Small intestine (tissue), 7 donors: ENCODE measurements around the gene ABCA4. TPM values are rescaled to one million over a fixed set of nuclear protein-coding genes. Genes with fewer than 3 reads are reported as not detected.

Experiments
- DNase-seq, 2 donors: peaks; one replicate each; pipeline versions ENCODE4 v3.0.0 to v3.0.0-alpha.2; 2013
- FAIRE-seq: peaks from 2 replicates; lab custom pipeline; 2012; peaks lifted over from hg19 to GRCh38; lab: Jason Lieb, UNC
- H3K27ac ChIP-seq, 3 donors: one replicate each; pipeline ENCODE4 v1.5.1; 2013; ENCODE audit warnings: low read length in 2 of 3, mild to moderate bottlenecking in 2 of 3, control low read depth in 1 of 3, inconsistent platforms in 1 of 3, low read depth in 1 of 3, moderate library complexity in 1 of 3
- H3K27me3 ChIP-seq, 3 donors: one replicate each; pipeline ENCODE4 v1.6.1; 2013; ENCODE audit warnings: low read length in 3 of 3, inconsistent platforms in 1 of 3; ENCODE audit not compliant: control insufficient read depth in 3 of 3, insufficient read depth in 3 of 3
- H3K36me3 ChIP-seq, 3 donors: one replicate each; pipeline ENCODE4 v1.6.1; 2013; ENCODE audit warnings: low read length in 3 of 3, inconsistent platforms in 1 of 3, low read depth in 1 of 3, mild to moderate bottlenecking in 1 of 3, moderate library complexity in 1 of 3; ENCODE audit not compliant: control insufficient read depth in 3 of 3, insufficient read depth in 2 of 3
- H3K4me1 ChIP-seq, 3 donors: one replicate each; pipeline ENCODE4 v1.6.1; 2013; ENCODE audit warnings: low read length in 2 of 3, inconsistent platforms in 1 of 3, low read depth in 1 of 3, mild to moderate bottlenecking in 1 of 3, moderate library complexity in 1 of 3; ENCODE audit not compliant: control insufficient read depth in 3 of 3, insufficient read depth in 2 of 3
- H3K4me3 ChIP-seq, 3 donors: one replicate each; pipeline ENCODE4 v1.5.1; 2013; ENCODE audit warnings: low read length in 3 of 3, control low read depth in 1 of 3, inconsistent platforms in 1 of 3, low read depth in 1 of 3, mild to moderate bottlenecking in 1 of 3, moderate library complexity in 1 of 3
- H3K9me3 ChIP-seq, 2 donors: one replicate each; pipeline ENCODE4 v1.6.1; 2013; ENCODE audit warnings: low read depth in 1 of 2, low read length in 1 of 2; ENCODE audit not compliant: control insufficient read depth in 2 of 2, insufficient read depth in 1 of 2
- whole genome bisulfite sequencing, 3 donors: extraction: QIAGEN DNeasy Blood & Tissue Kit; methylation state at CpG; one replicate each; pipeline ENCODE4 v1.1.7; 2013; 5-methylcytosine and 5-hydroxymethylcytosine counted together
- polyA plus RNA-seq, 4 donors: library from polyadenylated mRNA; stranded (reverse) in 3 of 4; unstranded in 1 of 4; fragments of 200-250 nt in 3 of 4; fragments of 120-200 nt in 1 of 4; gene quantifications; one replicate each; pipeline versions ENCODE4 v1.2.1 to v1.2.3, GENCODE V29; 2013
- donor health status: healthy with polysubstance abuse.
- donor health status: control.
- donor health status: control.
- donor health status: Bipolar disorder and iron deficiency.
- donor health status: healthy.

ABCA4 gene
- polyA plus RNA-seq, 4 donors, result 2.4 to 4.3 (median 3.8) TPM

- H3K27me3 ChIP-seq, result no peaks in the 10 kb centered on the region
- FAIRE-seq, result no peak
Observed at GRCh38 chr1:93972341-93972740, 148.6 kb downstream of the ABCA4 start.

GRCh38 chr1:93969887-93970286 is 151.1 kb downstream of the ABCA4 start:
- H3K4me3 ChIP-seq, result no peak overlapping the region
- no peak for FAIRE-seq
- DNase-seq, result no peak
- H3K9me3 ChIP-seq, result no peaks in the 10 kb centered on the region
- H3K36me3 ChIP-seq, result no peaks in the 10 kb centered on the region
- no peaks in the 10 kb centered on the region for H3K27me3 ChIP-seq
- no peak overlapping the region for H3K27ac ChIP-seq
- 81 to 87% (median 84%) methylated on average over 3 of the region's 3 CpGs for WGBS, 3 donors
- H3K4me1 ChIP-seq, result no peaks in the 10 kb centered on the region

More at GRCh38 chr1:93972341-93972740, 148.6 kb downstream of the ABCA4 start:
- no peak overlapping the region for H3K27ac ChIP-seq
- no peak for DNase-seq
- H3K36me3 ChIP-seq, result no peaks in the 10 kb centered on the region
- H3K4me3 ChIP-seq, result no peak overlapping the region
- no peaks in the 10 kb centered on the region for H3K9me3 ChIP-seq
- peaks cover 0 to 6% (median 0%) of the 10 kb centered on the region in 3 donors for H3K4me1 ChIP-seq
- WGBS, 3 donors, result 64 to 84% (median 80%) methylated on average over 2 of the region's 2 CpGs

- DNase-seq (no peak), FAIRE-seq (no peak)
- 73 to 84% (median 77%) methylated on average over 2 of the region's 2 CpGs for WGBS, 3 donors
- Histone ChIP-seq H3K4me3 (no peak overlapping the region), H3K36me3 (no peaks in the 10 kb centered on the region), H3K9me3 (no peaks in the 10 kb centered on the region), H3K4me1 (no peaks in the 10 kb centered on the region), H3K27me3 (no peaks in the 10 kb centered on the region), H3K27ac (no peak overlapping the region)
Observed at GRCh38 chr1:93969371-93969770, 151.6 kb downstream of the ABCA4 start.

- DNase-seq (no peak), FAIRE-seq (no peak)
- WGBS, 3 donors, result 79 to 95% (median 93%) methylated on average over 3 of the region's 3 CpGs
- no peak overlapping the region for H3K27ac ChIP-seq
- no peaks in the 10 kb centered on the region for H3K36me3 ChIP-seq
- H3K4me1 ChIP-seq, result peaks cover 0 to 6% (median 0%) of the 10 kb centered on the region in 3 donors
- H3K4me3 ChIP-seq, result no peak overlapping the region
- no peaks in the 10 kb centered on the region for H3K9me3 ChIP-seq
- no peaks in the 10 kb centered on the region for H3K27me3 ChIP-seq
Observed at GRCh38 chr1:93967306-93967705, 153.6 kb downstream of the ABCA4 start.

- no peaks in the 10 kb centered on the region for H3K36me3 ChIP-seq
- WGBS, 3 donors, result 81 to 83% (median 81%) methylated on average over 2 of the region's 2 CpGs
- FAIRE-seq, result no peak
- no peak overlapping the region for H3K4me3 ChIP-seq
- no peak overlapping the region for H3K27ac ChIP-seq
- H3K4me1 ChIP-seq, result peaks cover 0 to 6% (median 0%) of the 10 kb centered on the region in 3 donors
- H3K27me3 ChIP-seq, result no peaks in the 10 kb centered on the region
- no peaks in the 10 kb centered on the region for H3K9me3 ChIP-seq
- DNase-seq, result no peak
Observed at GRCh38 chr1:93965888-93966287, 155.1 kb downstream of the ABCA4 start.

GRCh38 chr1:93965256-93965655 is 155.7 kb downstream of the ABCA4 start:
- DNase-seq (no peak), FAIRE-seq (no peak)
- WGBS, 3 donors, result 90 to 100% (median 91%) methylated on average over 2 of the region's 2 CpGs
- Histone ChIP-seq H3K27ac (no peak overlapping the region), H3K27me3 (no peaks in the 10 kb centered on the region), H3K4me3 (no peak overlapping the region), H3K36me3 (no peaks in the 10 kb centered on the region), H3K9me3 (no peaks in the 10 kb centered on the region), H3K4me1 (peaks cover 0 to 6% (median 0%) of the 10 kb centered on the region in 3 donors)

- H3K4me3 ChIP-seq, result no peak overlapping the region
- H3K9me3 ChIP-seq, result no peaks in the 10 kb centered on the region
- DNase-seq (no peak), FAIRE-seq (no peak)
- H3K4me1 ChIP-seq, result peaks cover 0 to 6% (median 0%) of the 10 kb centered on the region in 3 donors
- no peak overlapping the region for H3K27ac ChIP-seq
- WGBS, 3 donors, result 88 to 93% (median 89%) methylated on average over 4 of the region's 4 CpGs
- H3K27me3 ChIP-seq, result no peaks in the 10 kb centered on the region
- H3K36me3 ChIP-seq, result no peaks in the 10 kb centered on the region
Observed at GRCh38 chr1:93964777-93965200, 156.2 kb downstream of the ABCA4 start.

- Histone ChIP-seq H3K36me3 (no peaks in the 10 kb centered on the region), H3K4me1 (peaks cover 0 to 6% (median 0%) of the 10 kb centered on the region in 3 donors), H3K27me3 (no peaks in the 10 kb centered on the region), H3K4me3 (no peak overlapping the region), H3K27ac (no peak overlapping the region), H3K9me3 (no peaks in the 10 kb centered on the region)
- 80 to 89% (median 83%) methylated on average over 4 of the region's 4 CpGs for WGBS, 3 donors
- no peak for DNase-seq
- no peak for FAIRE-seq
Observed at GRCh38 chr1:93964096-93964776, 156.7 kb downstream of the ABCA4 start.
